Neural cell (in vitro differentiated cells): ENCODE measurements around the gene TBC1D16.

ENCODE experiments used
- EP300 ChIP-seq: fragments of 450-650 bp; conservative IDR thresholded peaks from 2 replicates; pipeline ENCODE4 v1.6.1; 2014; ENCODE audit warnings: antibody characterized with exemption, mild to moderate bottlenecking, moderate library complexity; ENCODE audit not compliant: poor library complexity, severe bottlenecking
- MXI1 ChIP-seq: fragments of 450-650 bp; conservative IDR thresholded peaks from 2 replicates; pipeline ENCODE4 v1.6.1; 2014; ENCODE audit warnings: antibody characterized with exemption, mild to moderate bottlenecking; ENCODE audit not compliant: poor library complexity, severe bottlenecking
- POLR2AphosphoS5 ChIP-seq: IDR thresholded peaks from 2 replicates; pipeline ENCODE4 v1.6.1; 2012
- RAD21 ChIP-seq: fragments of 450-650 bp; conservative IDR thresholded peaks from 2 replicates; pipeline ENCODE4 v1.6.1; 2014; ENCODE audit warnings: antibody characterized with exemption, mild to moderate bottlenecking, moderate library complexity
- TF ChIP-seq, protein P1 (sequence below): fragments of 450-650 bp; IDR thresholded peaks from 2 replicates; pipeline ENCODE4 v1.5.1; 2014; ENCODE audit warnings: antibody characterized with exemption, mild to moderate bottlenecking, moderate library complexity; ENCODE audit not compliant: poor library complexity, severe bottlenecking
- TF ChIP-seq, protein P2 (sequence below): IDR thresholded peaks from 2 replicates; pipeline ENCODE4 v1.6.1; 2012; ENCODE audit warnings: borderline replicate concordance

DNA sequence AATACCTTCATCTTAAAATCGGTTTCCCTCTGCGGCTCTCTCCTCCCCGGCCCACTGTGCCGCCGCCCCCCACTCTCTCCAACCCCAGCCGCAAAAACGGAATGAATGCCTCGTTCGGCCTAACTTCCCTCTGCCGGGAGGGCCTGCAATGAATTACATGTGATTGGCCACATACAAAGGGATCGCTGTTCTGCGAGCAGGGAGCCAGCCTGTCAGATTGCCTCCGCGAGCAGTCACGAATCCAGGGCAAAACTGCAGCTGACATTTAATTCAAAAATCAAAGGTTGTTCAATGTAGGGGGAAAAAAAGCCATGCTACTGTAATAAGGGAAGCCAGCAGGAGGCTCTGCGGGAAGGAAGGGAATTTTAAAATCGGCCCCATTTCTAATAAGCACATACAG lies 84.9 kb downstream of the TBC1D16 start:
- TF ChIP-seq, protein P1, sequence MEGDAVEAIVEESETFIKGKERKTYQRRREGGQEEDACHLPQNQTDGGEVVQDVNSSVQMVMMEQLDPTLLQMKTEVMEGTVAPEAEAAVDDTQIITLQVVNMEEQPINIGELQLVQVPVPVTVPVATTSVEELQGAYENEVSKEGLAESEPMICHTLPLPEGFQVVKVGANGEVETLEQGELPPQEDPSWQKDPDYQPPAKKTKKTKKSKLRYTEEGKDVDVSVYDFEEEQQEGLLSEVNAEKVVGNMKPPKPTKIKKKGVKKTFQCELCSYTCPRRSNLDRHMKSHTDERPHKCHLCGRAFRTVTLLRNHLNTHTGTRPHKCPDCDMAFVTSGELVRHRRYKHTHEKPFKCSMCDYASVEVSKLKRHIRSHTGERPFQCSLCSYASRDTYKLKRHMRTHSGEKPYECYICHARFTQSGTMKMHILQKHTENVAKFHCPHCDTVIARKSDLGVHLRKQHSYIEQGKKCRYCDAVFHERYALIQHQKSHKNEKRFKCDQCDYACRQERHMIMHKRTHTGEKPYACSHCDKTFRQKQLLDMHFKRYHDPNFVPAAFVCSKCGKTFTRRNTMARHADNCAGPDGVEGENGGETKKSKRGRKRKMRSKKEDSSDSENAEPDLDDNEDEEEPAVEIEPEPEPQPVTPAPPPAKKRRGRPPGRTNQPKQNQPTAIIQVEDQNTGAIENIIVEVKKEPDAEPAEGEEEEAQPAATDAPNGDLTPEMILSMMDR = peak; percentile 41
- TF ChIP-seq POLR2AphosphoS5 = peak; percentile 53
- TF ChIP-seq MXI1 = peak; percentile 32
- no peak for TF ChIP-seq EP300
- TF ChIP-seq, protein P2, sequence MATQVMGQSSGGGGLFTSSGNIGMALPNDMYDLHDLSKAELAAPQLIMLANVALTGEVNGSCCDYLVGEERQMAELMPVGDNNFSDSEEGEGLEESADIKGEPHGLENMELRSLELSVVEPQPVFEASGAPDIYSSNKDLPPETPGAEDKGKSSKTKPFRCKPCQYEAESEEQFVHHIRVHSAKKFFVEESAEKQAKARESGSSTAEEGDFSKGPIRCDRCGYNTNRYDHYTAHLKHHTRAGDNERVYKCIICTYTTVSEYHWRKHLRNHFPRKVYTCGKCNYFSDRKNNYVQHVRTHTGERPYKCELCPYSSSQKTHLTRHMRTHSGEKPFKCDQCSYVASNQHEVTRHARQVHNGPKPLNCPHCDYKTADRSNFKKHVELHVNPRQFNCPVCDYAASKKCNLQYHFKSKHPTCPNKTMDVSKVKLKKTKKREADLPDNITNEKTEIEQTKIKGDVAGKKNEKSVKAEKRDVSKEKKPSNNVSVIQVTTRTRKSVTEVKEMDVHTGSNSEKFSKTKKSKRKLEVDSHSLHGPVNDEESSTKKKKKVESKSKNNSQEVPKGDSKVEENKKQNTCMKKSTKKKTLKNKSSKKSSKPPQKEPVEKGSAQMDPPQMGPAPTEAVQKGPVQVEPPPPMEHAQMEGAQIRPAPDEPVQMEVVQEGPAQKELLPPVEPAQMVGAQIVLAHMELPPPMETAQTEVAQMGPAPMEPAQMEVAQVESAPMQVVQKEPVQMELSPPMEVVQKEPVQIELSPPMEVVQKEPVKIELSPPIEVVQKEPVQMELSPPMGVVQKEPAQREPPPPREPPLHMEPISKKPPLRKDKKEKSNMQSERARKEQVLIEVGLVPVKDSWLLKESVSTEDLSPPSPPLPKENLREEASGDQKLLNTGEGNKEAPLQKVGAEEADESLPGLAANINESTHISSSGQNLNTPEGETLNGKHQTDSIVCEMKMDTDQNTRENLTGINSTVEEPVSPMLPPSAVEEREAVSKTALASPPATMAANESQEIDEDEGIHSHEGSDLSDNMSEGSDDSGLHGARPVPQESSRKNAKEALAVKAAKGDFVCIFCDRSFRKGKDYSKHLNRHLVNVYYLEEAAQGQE = peak; percentile 16
- peak; percentile 38 for TF ChIP-seq RAD21
